HG03457 (cell line): ENCODE data around the gene RNF224.
A peak's percentile ranks its signal among the peaks of the same experiment; 100 is the strongest.

ENCODE experiments used
- ATAC-seq: cut with Tn5 transposase; IDR thresholded peaks from one replicate; pipeline ENCODE4 v1.9.1; 2021; ENCODE audit warnings: moderate number of reproducible peaks; ENCODE audit not compliant: unreplicated experiment

RNF224 gene

DNA sequence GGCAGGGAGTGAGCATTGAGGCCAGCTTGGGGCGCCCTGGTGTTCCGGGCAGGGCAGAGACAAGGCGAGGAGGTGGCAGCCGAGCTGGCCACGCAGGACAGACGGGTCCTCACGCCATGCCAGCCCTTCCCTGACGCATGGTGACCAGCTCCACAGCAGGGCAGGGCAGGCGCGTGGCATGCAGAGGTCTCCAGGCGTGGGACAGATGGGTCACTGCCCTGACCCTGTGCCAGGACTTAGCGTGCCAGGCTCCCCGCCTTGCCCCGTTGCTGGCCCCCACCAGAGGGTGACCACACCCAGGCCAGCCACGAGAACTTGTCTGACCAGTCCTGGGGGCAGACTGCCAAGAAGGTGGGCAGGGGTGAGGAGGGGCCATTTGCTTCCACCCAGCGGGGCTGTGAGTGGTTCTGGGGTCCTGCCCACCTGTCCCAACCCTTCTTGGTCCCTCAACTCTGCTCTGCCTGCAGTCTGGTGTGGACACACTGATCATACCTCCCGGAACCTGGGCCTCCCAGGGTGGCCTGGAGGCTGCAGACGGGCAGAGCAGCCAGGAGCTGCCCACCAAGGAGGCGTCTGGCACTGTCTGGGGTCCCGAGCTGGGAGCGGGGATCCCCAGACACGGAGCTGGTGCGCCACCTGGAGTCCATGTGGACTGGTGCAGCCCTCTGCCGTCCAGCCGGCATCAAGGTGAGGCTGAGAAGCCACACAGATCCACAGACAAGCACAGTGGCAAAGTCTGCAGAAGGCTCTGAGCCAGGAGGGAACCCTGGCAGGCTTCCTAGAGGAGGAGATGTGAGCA is at the start of gene RNF224:
RNF224 (plus strand) TSS at position 449 of the 799 bp plus-strand sequence. CDS start 834 bp downstream, outside the sequence.
- no peak for ATAC-seq

DNA sequence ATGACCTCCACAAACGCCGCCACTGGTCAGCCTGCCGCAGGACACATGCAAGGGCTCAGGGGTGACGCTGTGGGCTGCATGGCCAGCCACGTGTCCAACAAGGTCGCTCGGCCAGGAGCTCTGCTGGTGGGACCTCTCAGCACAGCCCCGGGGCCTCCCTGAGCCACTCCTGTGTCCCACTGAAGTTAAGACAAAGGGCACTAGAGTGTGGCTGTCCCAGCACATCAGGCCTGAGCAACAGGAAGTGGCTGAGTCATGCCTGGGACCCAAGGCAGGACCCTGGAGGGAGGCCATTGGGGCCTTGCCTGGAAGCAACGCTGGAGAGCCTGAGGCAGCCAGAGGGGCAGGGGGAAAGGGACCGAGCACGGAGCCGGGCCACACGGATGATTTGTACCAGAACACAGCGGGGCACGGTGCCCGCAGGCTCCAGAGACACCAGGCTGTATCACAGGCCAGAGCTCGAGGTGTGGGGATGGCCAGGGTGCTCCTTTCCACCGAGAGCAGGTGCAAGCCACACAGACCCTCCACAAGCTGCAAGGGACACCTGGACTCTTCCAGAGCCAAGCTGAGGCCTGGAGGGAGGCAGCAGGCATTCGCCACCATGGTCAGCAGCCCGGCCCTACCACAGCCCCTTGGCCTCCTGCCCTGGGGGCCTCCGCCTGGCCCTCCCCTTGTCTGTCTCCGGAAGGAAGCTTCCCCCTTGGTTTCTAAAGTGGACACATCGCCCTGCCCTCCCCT is 48.9 kb upstream of the RNF224 start:
- no peak for ATAC-seq

DNA sequence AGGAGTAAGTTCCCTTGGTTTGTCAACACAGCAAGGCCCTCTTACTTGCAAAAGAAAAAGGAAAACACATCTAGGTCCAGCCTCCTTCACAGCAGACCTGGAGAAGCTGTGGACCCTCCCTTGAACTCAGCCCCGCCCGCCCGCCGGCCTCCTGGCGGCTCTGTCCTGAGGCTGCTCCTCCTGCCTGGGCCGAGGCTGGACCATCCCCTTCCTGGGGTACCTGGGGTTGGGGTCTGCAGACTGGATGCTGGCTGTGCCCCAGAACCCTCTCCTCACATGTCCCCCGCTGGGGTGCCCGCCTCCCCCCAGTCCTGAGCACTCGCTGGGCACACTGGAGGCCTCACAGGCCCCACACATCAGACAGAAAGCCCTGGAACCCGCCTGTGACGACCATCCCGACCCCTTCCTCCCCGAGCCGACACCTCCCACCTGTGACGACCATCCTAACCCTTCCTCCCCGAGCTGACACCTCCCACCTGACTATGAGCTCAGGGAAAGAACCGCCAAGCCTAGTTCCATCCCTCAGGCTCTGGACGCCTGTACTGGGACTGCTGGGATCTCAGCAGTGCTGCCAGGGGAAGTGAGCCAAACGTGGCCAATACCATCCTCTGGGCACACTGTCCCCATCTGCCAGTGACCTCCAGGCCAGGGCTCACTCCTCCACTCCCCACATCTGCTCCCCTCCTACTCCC is 48.2 kb upstream of the RNF224 start:
- ATAC-seq: no peak

DNA sequence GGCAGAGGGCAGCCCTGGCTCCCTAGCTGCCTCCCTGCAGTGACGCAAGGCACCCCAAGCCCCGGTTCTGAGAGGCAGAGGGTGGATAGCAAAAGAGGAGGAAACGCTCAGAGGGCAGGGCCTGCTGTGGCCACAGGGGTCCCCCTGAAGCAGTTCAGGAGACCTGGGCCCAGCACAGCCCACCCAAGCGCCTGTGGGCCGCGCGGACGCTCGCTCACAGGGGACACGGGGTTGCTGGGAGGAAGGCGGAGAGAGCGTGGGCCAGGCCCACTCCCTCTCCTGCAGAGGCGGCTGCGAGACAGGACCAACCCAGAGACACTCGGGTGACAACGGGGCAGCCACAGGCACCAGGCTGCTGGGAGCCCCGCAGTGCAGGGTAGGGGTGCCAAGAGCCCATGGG is 47.5 kb upstream of the RNF224 start:
- ATAC-seq: no peak

DNA sequence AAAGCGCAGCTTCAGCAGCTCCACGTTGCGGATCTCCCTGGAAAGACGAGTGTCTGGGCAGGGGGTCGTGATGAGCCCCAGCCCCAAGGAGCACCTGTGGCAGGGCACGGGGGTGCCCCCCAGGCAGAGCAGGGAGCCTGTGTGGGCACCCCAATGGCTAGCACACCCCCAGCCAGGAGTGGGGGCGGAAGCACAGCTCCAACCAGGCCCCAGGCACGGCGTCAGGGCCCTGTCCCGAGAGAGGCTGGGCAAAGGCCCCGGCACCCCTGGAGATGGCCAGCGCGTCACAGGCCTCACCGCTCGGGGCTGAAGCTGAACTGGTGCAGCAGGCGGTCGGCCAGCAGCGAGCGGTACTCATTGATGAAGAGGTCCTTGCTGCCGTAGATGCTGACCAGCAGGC is 46.8 kb upstream of the RNF224 start:
- ATAC-seq: no peak

DNA sequence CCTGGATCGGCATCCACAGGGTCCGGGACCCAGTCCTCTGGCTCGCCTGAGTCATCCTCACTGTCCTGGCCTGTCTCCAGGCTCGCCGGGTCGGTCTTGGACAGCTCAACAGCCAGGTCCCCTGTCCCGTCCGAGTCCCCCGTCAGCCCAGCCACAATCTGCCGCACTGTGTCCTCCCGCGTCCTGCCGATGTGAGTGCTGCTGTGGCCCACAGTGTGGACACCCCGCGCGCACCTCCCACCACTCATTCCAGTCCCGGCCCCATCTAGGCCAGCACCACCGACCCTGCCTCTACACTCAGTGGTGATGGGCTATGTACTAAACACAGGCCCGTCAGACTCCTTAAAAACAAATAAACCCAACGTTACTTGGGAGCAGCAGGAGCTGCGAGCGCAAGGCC is 45.6 kb upstream of the RNF224 start:
- no peak for ATAC-seq

DNA sequence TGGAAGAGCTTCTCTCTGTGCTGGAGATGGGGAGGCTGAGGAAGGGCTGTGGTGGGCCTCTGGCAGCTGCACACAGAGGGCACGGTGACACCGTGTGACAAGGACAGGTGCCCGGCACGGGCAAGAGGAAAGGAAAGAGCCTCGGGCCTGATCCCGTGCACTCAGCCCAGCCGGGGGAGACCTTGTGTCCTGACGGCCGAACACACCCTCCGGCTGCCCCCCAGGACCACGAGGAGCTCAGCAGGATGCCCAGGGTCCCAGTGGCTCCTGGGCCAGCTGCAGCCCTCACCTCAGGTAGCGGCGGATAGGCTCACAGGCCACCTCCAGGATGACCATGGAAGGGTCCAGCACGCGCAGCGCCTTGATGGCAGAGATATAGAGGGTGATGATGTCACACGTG is 44.5 kb upstream of the RNF224 start:
- ATAC-seq: no peak

DNA sequence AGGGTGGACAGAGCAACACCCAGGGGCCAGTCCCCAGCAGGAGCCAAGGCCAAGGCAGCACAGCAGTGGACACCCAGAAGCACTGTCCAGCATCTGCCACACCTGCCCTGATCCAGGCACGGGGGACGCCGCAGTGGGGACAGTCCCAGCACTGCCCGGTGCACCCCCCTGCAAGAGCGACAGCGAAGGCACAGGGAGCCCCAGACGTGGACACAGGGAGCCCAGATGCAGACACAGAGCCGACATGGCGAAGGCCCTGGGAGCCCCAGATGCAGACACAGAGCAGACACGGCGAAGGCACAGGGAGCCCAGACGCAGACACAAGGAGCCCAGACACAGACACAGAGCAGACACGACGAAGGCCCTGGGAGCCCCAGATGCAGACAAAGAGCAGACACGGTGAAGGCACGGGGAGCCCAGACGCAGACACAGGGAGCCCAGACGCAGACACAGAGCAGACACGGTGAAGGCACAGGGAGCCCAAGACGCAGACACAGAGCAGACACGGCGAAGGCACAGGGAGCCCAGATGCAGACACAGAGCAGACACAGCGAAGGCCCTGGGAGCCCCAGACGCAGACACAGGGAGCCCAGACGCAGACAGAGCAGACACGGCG is 43.2 kb upstream of the RNF224 start:
- no peak for ATAC-seq

DNA sequence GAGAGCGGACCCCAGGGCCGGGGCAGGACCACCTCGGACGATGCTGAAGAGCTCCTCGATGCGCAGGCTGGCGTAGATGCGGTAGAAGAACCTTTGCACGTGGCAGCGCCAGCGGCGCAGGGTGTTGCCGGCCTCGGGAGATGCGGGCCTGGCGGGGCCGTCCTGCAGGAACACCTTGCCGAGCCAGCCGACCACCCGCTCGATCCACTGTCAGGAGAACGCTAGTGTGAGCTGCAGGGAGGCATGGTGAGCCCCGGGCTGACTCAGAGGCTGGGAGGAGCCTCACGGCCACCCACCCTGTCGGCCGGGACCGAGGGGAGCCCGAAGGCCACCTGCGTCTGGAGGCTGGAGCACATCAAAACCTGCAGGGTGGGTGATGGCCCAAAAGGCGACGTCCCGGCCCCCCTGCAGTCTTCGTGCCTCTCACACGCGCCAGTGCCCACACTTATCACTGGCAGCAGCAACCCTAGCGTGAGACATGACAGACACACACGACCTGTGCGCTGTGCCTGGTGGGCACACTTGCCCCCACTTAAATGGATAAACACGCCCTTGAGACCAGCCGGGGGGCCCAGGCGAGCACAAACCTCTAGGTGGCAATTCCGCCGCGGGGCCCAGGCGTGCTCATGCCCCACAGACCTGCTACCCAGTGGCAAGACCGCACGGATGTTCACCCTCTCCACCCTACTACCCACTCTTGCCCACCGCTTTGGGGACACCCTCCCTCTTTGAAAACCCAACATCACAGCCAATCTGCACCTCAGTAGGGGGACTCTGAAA is 42.2 kb upstream of the RNF224 start:
- ATAC-seq: no peak

DNA sequence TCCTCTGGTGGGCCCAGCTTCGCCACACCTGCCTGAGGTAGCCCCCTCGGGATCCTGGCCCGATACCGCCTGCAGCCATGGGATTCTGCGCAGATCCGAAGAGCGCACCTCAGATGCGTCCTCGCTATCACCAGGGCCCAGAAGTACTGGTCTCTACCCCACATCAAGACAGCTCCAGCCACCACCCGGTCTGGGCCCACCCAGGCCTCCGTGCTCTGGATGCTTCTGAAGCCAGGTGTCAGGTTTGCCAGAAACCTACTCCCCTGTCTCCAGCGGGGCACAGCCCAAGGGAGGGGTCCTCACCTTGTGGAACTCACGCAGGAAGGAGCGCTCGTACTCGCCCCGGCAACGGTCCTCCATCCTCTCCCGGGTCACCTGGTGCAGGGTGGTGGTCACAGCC is 41.4 kb upstream of the RNF224 start:
- no peak for ATAC-seq

DNA sequence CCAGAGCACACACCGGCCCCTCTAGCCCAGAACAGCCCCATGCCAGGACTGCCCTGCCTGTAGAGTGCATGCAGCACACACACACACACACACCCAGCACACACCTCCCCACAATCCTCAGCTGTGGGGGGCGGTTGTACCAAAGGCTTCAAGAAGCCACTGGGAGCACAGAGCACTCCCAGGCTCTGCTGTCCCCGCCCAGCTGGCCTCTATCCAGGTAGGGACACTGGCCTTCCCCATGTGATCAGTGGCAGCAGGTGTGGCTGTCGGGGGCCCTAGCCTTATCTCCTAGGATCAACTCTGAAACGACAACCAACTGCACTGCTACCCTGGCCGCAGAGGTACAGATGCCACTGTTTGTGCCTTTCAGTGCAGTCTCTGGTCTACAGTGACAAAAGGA is 40.9 kb upstream of the RNF224 start:
- ATAC-seq: no peak

DNA sequence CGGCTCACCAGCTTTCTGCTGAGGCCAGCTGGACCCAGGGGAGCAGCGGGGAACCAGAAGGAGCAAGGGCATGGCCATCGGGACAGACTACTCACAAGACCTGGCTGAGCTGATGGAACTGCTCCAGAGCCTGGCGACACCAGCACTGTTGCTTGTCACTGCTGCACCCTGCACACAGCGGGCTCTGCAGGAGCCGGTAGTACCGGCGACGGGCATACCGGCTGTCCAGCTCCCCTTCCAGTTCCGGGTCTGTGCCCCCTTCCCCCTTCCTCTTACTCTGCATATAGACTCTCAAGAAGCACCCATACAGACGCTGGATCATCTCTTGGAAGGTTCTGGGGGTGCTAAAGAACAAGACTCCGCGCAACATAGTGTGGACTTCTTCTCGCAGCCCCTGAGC is 39.9 kb upstream of the RNF224 start:
- ATAC-seq: no peak

DNA sequence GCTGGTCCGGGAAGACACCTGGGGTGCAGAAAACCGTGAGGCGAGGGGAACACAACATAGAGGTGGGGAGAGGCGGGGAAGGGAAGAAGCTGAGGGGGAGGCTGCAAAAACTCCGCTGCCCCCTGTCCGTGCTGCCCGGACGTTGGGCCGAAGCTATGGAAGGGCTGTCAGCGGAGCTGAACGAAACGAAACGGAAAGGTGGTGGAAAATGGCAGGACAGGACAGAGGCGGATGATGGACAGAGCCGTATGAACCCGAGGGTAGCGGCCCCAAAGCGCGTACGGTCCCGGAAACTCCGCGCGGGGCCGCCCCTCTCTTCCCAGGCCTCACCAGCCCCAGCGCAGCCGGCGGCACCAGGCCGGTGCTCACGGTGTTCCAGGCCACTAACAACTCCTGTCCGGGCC is 39.2 kb upstream of the RNF224 start:
- no peak for ATAC-seq

DNA sequence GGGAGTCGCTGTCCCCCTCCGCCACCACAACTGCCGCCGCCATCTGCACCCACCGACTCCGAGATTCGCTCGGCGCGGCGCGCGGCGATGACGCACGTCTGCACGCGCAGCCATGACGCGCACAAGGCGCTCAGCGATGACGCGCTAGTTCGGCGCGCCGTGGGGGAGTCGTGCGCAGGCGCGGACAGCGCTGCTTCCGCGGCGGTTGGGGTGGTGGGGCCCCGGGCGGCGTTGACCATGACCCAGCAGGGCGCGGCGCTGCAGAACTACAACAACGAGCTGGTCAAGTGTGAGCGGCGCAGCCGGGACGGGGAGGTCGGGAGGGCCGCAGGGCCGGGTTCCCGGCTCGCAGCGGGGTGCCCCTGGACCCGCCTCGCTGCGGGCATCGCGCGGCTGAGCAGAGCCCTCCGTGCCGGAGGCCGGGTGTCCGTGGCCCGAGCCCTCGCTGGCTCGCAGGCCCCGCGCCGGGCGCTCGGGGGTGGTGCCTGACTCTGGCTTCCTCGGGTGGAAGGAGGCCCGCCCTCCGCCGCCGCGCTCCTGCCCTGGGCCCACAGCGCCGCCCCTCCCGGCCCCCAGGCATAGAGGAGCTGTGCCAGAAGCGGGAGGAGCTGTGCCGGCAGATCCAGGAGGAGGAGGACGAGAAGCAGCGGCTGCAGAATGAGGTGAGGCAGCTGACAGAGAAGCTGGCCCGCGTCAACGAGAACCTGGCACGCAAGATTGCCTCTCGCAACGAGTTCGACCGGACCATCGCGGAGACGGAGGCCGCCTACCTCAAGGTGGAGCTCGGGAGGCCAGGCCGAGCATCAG is 38.6 kb upstream of the RNF224 start, which contains the start of the genes ANAPC2 and SSNA1:
ANAPC2 (minus strand) TSS at position 71 of the 807 bp plus-strand sequence; CDS start at position 43, 28 bp downstream.
SSNA1 (plus strand) TSS at position 187 of the 807 bp plus-strand sequence; CDS start at position 238, 51 bp downstream.
- ATAC-seq: peak; percentile 55

DNA sequence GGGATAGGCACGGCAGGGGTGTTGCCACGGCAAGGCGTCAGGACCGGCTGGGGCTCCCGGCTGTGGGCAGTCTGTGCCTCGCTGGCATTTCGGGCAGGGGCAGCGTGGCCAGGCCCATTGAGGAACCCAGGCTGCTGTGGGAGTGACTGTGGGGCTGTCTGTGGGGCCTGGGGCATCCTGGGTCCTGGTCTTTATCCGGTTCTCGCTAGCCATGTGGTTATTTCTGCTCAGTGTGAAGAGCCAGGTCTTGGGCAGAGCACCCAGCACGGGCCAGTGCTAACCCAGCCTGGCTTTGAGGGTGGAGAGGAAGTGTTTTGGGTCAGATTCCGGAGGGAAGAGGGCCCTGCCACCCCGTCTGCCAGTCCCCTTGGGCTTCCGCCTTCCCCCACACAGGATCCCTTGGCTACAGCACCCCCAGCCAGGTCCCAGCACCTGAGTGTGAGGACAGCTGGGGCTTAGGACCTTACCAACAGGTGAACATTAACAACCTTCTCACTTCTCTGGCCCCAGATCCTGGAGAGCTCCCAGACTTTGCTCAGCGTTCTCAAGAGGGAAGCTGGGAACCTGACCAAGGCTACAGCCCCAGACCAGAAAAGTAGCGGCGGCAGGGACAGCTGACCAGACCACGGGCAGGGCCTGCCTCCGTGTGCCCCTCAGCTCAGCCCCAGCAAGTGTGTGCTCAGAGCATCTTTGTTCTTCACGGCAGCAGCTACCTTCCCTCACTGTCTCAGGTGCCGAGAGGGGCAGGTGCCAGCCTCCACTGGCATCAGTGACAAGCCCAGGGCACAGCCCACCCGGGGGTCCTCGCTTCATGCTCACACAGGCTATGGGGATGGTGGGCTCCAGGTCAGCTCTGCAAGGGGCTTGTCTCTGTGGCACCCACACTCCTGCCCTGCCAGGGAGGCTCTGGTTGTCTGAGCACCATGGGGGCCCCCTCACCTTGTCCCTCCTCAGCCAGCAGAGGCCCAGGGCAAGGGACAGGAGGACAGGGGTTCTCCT is 37.7 kb upstream of the RNF224 start:
- ATAC-seq: no peak

DNA sequence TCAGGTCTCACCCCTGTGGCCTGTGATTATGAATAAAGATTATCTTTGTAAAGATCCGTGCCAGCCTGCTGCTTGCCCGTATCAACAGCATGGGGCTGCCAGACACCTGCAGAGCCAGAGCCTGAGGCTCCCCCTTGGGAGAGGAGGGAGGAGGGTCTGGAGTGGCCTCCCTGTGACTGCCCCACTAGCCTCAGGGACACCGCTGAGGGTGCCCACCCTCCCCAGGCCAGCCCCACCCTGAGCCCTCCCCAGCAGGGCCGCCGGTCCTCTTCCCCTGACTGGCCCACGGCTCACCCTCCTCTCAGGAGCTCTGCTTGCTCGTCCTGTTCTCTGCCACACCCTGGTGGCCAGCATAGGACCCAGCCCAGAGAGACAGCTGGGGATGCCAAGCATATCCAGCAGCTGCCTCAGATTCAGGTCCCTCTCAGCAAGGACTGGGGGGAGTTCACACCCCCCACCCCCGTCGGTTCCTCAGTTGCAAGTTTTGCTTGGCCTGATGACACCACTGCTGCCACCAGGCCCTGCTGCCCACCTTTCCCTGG is 36.9 kb upstream of the RNF224 start:
- ATAC-seq: no peak

DNA sequence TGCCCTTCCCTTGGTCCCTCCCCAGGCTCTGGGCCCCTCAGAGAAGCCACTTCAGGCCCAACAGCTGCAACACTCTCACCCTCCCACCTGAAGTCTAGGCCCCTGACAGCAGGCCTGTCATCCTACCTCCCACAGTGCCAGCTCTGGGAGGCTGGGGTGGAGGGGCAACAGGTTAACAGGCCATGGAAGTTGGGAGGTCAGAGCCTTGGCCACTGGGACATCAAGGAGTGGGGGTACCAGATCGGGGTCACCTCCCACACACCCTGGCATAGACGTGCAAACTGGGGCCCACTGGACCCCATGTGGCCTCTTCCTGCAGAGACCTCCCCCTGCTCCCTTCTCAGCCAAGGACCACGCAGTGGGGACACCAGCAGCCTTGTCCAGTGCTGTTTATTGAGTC is 36.1 kb upstream of the RNF224 start:
- no peak for ATAC-seq
